Lower leg skin (tissue), 3 donors: Measurements from ENCODE around the gene CYP2D6.

Experiments used
- POLR2A ChIP-seq, 2 donors: fragments of 450-650 bp; IDR thresholded peaks; one replicate each; pipeline ENCODE4 v1.6.1; 2016 to 2017; ENCODE audit warnings: antibody characterized with exemption in 2 of 2, mild to moderate bottlenecking in 1 of 2, moderate library complexity in 1 of 2
- TF ChIP-seq, protein P1 (sequence below), 3 donors: fragments of 450-650 bp; IDR thresholded peaks; one replicate each; pipeline ENCODE4 v1.5.1; 2016; ENCODE audit warnings: antibody characterized with exemption in 3 of 3, mild to moderate bottlenecking in 3 of 3, moderate library complexity in 2 of 3

DNA sequence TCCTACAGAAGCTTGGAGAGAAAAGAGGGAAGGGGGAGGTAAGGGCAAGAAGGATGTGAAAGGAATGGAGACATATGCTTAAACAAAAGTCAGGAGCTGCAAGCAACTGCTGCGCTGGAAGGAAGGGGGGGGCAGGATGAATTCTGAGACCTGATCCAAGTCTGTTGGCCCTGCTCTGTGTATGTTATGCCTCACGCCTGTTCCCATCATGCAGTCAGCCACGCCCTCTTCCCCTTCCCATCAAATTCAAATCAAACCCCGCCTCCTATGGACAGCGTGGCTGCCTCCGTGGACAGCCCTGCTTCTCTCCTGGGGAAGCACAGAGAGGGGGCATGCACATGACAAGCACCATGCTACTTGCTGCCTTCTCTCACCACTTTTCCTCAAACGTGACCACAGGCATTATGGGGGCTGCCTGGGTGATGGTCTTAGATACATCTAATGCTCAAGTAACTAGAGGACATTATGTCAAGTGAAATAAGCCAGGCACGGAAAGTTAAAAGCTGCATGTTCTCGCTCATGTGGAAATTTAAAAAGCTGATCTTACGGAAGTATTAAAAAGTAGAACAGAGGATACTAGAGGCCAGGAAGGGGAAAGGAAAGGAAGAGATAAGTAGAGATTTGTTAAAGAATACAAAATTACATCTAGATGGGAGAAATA lies 45.8 kb upstream of the CYP2D6 start:
- TF ChIP-seq, protein P1, sequence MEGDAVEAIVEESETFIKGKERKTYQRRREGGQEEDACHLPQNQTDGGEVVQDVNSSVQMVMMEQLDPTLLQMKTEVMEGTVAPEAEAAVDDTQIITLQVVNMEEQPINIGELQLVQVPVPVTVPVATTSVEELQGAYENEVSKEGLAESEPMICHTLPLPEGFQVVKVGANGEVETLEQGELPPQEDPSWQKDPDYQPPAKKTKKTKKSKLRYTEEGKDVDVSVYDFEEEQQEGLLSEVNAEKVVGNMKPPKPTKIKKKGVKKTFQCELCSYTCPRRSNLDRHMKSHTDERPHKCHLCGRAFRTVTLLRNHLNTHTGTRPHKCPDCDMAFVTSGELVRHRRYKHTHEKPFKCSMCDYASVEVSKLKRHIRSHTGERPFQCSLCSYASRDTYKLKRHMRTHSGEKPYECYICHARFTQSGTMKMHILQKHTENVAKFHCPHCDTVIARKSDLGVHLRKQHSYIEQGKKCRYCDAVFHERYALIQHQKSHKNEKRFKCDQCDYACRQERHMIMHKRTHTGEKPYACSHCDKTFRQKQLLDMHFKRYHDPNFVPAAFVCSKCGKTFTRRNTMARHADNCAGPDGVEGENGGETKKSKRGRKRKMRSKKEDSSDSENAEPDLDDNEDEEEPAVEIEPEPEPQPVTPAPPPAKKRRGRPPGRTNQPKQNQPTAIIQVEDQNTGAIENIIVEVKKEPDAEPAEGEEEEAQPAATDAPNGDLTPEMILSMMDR (IDR thresholded peaks at IDR 0.05), result no peak
- no peak for TF ChIP-seq POLR2A (IDR thresholded peaks at IDR 0.05)
